ENCODE measurements around the gene RGS3. TPM values are rescaled to one million over a fixed set of nuclear protein-coding genes. Genes with fewer than 3 reads are reported as not detected.

Gene RGS3
- total and polyA plus RNA-seq, 2 donors (not counting 3 experiments of a cell fraction or from before 2014, with no cell fraction given), result 356 to 416 TPM

DNA sequence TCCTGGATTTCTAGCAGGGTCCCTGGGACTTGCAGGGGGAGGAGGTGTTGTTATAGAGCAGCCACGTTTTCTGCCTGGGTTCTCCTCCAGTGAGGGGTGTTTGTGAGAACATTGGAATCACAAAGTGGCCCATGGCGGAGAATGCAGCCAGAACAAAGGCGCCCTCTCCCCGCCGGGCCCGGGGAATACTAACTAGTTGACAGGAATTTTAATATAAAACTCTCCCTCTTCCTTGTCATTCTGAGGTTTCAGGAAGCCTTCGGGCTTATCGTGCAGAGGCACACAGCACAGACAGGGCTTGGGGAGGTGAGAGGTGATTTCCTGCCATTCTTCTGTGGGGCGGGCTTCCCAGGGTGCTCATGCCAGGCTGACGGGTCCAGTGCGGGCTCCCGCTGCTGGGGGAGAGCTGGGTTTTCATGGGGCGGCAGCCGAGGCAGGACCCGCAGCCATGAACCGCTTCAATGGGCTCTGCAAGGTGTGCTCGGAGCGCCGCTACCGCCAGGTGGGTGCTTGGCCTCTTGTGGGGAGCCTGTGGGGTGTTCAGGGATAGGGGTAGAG, 37.7 kb downstream of the RGS3 start:
- POLR2A ChIA-PET, result interaction anchor here (1.0 to 4.4 kb wide), 4 partner anchors 9 to 46 kb away, joined by 4 to 38 read pairs (median 9); no protein-coding TSS in a partner anchor

More for the DNA sequence above, 37.7 kb downstream of the RGS3 start:
- peak overlapping the region; percentile 100 for H3K9ac ChIP-seq (replicated peaks; ENCODE audit: extremely low read depth, insufficient read depth, low read length)
- intact Hi-C loops (cut with micrococcal nuclease), result loop anchor here (1.0 to 5.0 kb wide), 9 partner anchors 17 to 226 kb away; partner anchors contain the start of genes ALAD, C9orf43, CDC26 and POLE3
- peaks cover 55% of the 10 kb centered on the region for H3K79me2 ChIP-seq (ENCODE audit: control insufficient read depth, insufficient read depth, low read length)
- H3K9me3 ChIP-seq (replicated peaks; ENCODE audit: control insufficient read depth, insufficient read depth, low read length), result no peaks in the 10 kb centered on the region
- DNase-seq (ENCODE audit: low read depth, low spot score) (peak; percentile 98), FAIRE-seq (peak; percentile 100)
- CTCF ChIA-PET, result interaction anchor here (0.7 to 5.6 kb wide), 17 partner anchors 8 to 157 kb away, joined by 3 to 58 read pairs (median 4); partner anchors contain the start of gene ALAD
- no peak for TF ChIP-seq FOS (IDR thresholded peaks at IDR 0.05; ENCODE audit: borderline replicate concordance, insufficient read depth, low read length)
- peak; percentile 99 for TF ChIP-seq POLR2AphosphoS5 (IDR thresholded peaks at IDR 0.05; ENCODE audit: insufficient read depth, low read depth, low read length)
- TF ChIP-seq, protein P1, sequence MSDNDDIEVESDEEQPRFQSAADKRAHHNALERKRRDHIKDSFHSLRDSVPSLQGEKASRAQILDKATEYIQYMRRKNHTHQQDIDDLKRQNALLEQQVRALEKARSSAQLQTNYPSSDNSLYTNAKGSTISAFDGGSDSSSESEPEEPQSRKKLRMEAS (IDR thresholded peaks at IDR 0.05; ENCODE audit: insufficient read depth, insufficient read length), result peak; percentile 11
- peak; percentile 24 for TF ChIP-seq JUN (IDR thresholded peaks at IDR 0.05; ENCODE audit: borderline replicate concordance, insufficient read depth, insufficient read length, low read depth)
- TF ChIP-seq, protein P2, sequence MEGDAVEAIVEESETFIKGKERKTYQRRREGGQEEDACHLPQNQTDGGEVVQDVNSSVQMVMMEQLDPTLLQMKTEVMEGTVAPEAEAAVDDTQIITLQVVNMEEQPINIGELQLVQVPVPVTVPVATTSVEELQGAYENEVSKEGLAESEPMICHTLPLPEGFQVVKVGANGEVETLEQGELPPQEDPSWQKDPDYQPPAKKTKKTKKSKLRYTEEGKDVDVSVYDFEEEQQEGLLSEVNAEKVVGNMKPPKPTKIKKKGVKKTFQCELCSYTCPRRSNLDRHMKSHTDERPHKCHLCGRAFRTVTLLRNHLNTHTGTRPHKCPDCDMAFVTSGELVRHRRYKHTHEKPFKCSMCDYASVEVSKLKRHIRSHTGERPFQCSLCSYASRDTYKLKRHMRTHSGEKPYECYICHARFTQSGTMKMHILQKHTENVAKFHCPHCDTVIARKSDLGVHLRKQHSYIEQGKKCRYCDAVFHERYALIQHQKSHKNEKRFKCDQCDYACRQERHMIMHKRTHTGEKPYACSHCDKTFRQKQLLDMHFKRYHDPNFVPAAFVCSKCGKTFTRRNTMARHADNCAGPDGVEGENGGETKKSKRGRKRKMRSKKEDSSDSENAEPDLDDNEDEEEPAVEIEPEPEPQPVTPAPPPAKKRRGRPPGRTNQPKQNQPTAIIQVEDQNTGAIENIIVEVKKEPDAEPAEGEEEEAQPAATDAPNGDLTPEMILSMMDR (IDR thresholded peaks at IDR 0.05; ENCODE audit: extremely low read depth in 1 of 2, insufficient read depth in 1 of 2, low read depth in 1 of 2, low read length in 2 of 2), result peak in 1 of 2 donors; percentile 22
- no peak for TF ChIP-seq EZH2 (IDR thresholded peaks at IDR 0.05; ENCODE audit: borderline replicate concordance, low read depth, low read length, severe bottlenecking)
- peak; percentile 63 for TF ChIP-seq MYC (IDR thresholded peaks at IDR 0.05; ENCODE audit: low read depth, low read length)
- TF ChIP-seq GATA2 (IDR thresholded peaks at IDR 0.05; ENCODE audit: insufficient read depth, insufficient read length, low read depth, low read length), result peak; percentile 97
- TF ChIP-seq POLR2A (IDR thresholded peaks at IDR 0.05; ENCODE audit: low read depth, low read length), result peak; percentile 88
- BruUV-seq (replicated peaks), result no TSS peak
- no peaks in the 10 kb centered on the region for H3K27me3 ChIP-seq (ENCODE audit: control insufficient read depth in 2 of 2, insufficient read depth in 2 of 2, low read length in 2 of 2)
- H3K36me3 ChIP-seq (ENCODE audit: control insufficient read depth in 2 of 2, extremely low read depth in 1 of 2, insufficient read depth in 2 of 2, low read length in 2 of 2), result peaks cover 6 to 13% of the 10 kb centered on the region in 2 experiments
- H4K20me1 ChIP-seq (replicated peaks; ENCODE audit: control insufficient read depth, extremely low read depth, insufficient read depth, low read length), result no peaks in the 10 kb centered on the region
- H3K4me3 ChIP-seq (replicated peaks in 1 of 3; ENCODE audit: insufficient read depth in 1 of 3, low read depth in 1 of 3, low read length in 3 of 3), result peak overlapping the region; percentile 94 to 99 (median 94)
- peaks cover 34% of the 10 kb centered on the region for H3K4me1 ChIP-seq (ENCODE audit: control insufficient read depth, extremely low read depth, insufficient read depth, low read length)
- H3K4me2 ChIP-seq (ENCODE audit: insufficient read depth, low read length), result peak overlapping the region; percentile 88
- dilution Hi-C loops (cut with MboI; ENCODE audit: extremely low pct_ligation_motif_present, low sequenced_read_pairs), result no loop called here
- H2AFZ ChIP-seq (ENCODE audit: low read depth, low read length), result peak overlapping the region; percentile 24
- H3K9me1 ChIP-seq (replicated peaks; ENCODE audit: control insufficient read depth, extremely low read depth, insufficient read depth, low read length), result no peaks in the 10 kb centered on the region
- H3K27ac ChIP-seq (ENCODE audit: insufficient read depth, low read depth, low read length), result peak overlapping the region; percentile 100
